DOHH2 (cell line): ENCODE measurements around the gene SH2D2A.

ENCODE experiments used
- H3F3A ChIP-seq: fragments of 200-600 bp; sonication (generic), shearing (Covaris generic); 2 replicates; pipeline ENCODE4 v1.6.0; 2016; ENCODE audit warnings: antibody characterized with exemption, mild to moderate bottlenecking; ENCODE audit not compliant: control insufficient read depth, insufficient read depth
- H3K27ac ChIP-seq: fragments of 200-600 bp; sonication (generic); 2 replicates; pipeline ENCODE4 v1.5.1; 2014; ENCODE audit warnings: low read depth, mild to moderate bottlenecking, low read length, moderate library complexity
- H3K27me3 ChIP-seq: fragments of 200-600 bp; sonication (generic); 2 replicates; pipeline ENCODE4 v1.6.1; 2014; ENCODE audit warnings: mild to moderate bottlenecking, low read length, mixed read lengths; ENCODE audit not compliant: control insufficient read depth
- H3K36me3 ChIP-seq: fragments of 200-600 bp; sonication (generic); 2 replicates; pipeline ENCODE4 v1.6.1; 2014; ENCODE audit warnings: mild to moderate bottlenecking, low read length, moderate library complexity, mixed read lengths; ENCODE audit not compliant: control insufficient read depth
- H3K4me1 ChIP-seq: fragments of 200-600 bp; sonication (generic); 2 replicates; pipeline ENCODE4 v1.6.1; 2014; ENCODE audit warnings: mild to moderate bottlenecking, low read length, mixed read lengths; ENCODE audit not compliant: control insufficient read depth
- H3K4me2 ChIP-seq: fragments of 200-600 bp; sonication (generic); 2 replicates; pipeline ENCODE4 v1.6.0; 2014; ENCODE audit warnings: mild to moderate bottlenecking, low read length, moderate library complexity
- H3K4me3 ChIP-seq: fragments of 200-600 bp; sonication (generic); 2 replicates; pipeline ENCODE4 v1.5.1; 2014; ENCODE audit warnings: mild to moderate bottlenecking, low read length, mixed read lengths
- H3K79me2 ChIP-seq: fragments of 200-600 bp; sonication (generic); 2 replicates; pipeline ENCODE4 v1.6.1; 2014; ENCODE audit warnings: mild to moderate bottlenecking, low read length, mixed read lengths; ENCODE audit not compliant: control insufficient read depth
- H3K9me2 ChIP-seq: fragments of 200-600 bp; sonication (generic); replicated peaks from 2 replicates; pipeline ENCODE4 v1.6.1; 2014; ENCODE audit warnings: mild to moderate bottlenecking, low read length, mixed read lengths; ENCODE audit not compliant: control insufficient read depth
- H3K9me3 ChIP-seq: fragments of 200-600 bp; sonication (generic); 2 replicates; pipeline ENCODE4 v1.6.1; 2014; ENCODE audit warnings: antibody characterized with exemption, low read length, mixed read lengths; ENCODE audit not compliant: control insufficient read depth, insufficient read depth
- H4K20me1 ChIP-seq: fragments of 200-600 bp; sonication (generic); 2 replicates; pipeline ENCODE4 v1.6.0; 2014; ENCODE audit warnings: low read depth, mild to moderate bottlenecking, antibody characterized with exemption, low read length, moderate library complexity; ENCODE audit not compliant: control insufficient read depth, insufficient read depth
- EZH2phosphoT487 ChIP-seq: fragments of 200-600 bp; sonication (generic); IDR thresholded peaks from 2 replicates; pipeline ENCODE4 v1.6.1; 2017; ENCODE audit warnings: borderline replicate concordance, mild to moderate bottlenecking, antibody characterized with exemption, low read length, moderate library complexity, mixed read lengths
- TF ChIP-seq, protein P1 (sequence below): fragments of 200-600 bp; sonication (generic); IDR thresholded peaks from one replicate; pipeline ENCODE4 v1.5.1; 2014; ENCODE audit warnings: antibody characterized with exemption, mild to moderate bottlenecking, low read depth, low read length; ENCODE audit not compliant: poor library complexity, severe bottlenecking

The SH2D2A gene

DNA sequence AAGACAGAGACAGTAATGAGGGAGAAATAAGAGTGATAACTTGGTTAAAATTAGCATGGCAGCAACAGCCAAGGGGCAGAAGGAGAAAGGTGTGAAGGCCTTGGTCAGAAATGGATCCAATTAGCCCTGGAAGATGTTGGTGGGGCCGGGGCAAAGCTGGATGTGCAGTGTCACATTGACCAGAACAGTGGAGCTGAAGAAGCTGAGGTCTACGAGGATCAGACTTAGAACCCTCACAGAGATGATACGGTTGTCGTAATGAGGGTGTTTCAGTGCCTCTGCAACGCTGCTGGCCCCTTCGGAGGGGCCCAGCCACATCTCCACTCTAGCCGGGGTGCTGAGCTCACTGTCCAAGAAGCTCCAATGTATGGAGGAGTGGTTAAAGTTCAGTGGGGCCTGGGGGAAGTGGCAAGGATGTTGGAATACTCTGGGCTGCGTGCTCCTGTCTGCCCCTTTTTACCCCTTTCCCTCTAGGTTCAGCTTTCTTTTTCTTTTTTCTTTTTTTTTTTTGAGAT, 14.2 kb downstream of the SH2D2A start:
- TF ChIP-seq, protein P1, sequence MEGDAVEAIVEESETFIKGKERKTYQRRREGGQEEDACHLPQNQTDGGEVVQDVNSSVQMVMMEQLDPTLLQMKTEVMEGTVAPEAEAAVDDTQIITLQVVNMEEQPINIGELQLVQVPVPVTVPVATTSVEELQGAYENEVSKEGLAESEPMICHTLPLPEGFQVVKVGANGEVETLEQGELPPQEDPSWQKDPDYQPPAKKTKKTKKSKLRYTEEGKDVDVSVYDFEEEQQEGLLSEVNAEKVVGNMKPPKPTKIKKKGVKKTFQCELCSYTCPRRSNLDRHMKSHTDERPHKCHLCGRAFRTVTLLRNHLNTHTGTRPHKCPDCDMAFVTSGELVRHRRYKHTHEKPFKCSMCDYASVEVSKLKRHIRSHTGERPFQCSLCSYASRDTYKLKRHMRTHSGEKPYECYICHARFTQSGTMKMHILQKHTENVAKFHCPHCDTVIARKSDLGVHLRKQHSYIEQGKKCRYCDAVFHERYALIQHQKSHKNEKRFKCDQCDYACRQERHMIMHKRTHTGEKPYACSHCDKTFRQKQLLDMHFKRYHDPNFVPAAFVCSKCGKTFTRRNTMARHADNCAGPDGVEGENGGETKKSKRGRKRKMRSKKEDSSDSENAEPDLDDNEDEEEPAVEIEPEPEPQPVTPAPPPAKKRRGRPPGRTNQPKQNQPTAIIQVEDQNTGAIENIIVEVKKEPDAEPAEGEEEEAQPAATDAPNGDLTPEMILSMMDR = no peak
- no peak for TF ChIP-seq EZH2phosphoT487
- Histone ChIP-seq H3K4me3 (no peak overlapping the region), H3K36me3 (peaks cover 39% of the 10 kb centered on the region), H3K27ac (no peak overlapping the region), H3K9me2 (no peaks in the 10 kb centered on the region), H3K27me3 (no peaks in the 10 kb centered on the region), H4K20me1 (no peaks in the 10 kb centered on the region), H3K9me3 (no peaks in the 10 kb centered on the region), H3F3A (no peaks in the 10 kb centered on the region), H3K4me1 (peaks cover 10% of the 10 kb centered on the region), H3K4me2 (no peak overlapping the region), H3K79me2 (no peaks in the 10 kb centered on the region)

DNA sequence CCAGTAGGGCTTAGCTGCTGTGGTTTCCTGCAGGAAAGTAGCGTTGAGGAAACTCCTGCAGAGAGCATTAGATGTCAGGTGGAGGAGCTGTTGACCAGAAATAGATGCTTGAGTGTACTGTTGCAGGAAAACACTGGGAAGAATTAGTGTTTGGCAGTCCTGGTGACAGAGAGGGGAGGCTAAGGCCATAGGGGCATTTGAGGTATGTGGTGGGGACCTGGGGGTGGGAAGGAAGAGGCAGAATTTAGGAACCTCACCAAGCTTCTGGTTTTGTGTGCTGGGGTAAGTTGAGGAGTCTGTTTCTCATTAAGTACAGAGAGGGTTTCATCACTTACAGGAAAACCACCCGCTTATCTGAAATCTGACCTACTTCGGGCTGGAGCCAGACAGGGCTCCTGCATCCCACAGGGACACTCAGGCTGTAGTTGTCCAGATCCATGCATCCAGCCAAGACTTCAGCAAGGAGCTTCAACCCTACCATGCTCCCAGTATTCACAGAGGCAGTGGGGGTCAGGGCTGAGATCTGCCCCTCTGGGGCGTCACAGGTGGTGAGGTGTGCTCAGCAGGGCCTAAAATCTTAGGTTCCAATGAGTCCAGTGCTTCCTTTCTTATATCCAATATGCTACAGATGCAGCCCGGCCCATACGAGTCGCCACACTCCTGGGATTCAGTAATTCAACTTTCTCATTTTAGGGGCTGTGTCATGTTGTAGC, 15.1 kb downstream of the SH2D2A start:
- Histone ChIP-seq H3K9me3 (no peaks in the 10 kb centered on the region), H3K36me3 (peaks cover 48% of the 10 kb centered on the region), H3K79me2 (no peaks in the 10 kb centered on the region), H4K20me1 (no peaks in the 10 kb centered on the region), H3K4me3 (no peak overlapping the region), H3F3A (no peaks in the 10 kb centered on the region), H3K27me3 (no peaks in the 10 kb centered on the region), H3K4me2 (no peak overlapping the region), H3K27ac (no peak overlapping the region), H3K4me1 (peaks cover 16% of the 10 kb centered on the region), H3K9me2 (no peaks in the 10 kb centered on the region)
- no peak for TF ChIP-seq EZH2phosphoT487

DNA sequence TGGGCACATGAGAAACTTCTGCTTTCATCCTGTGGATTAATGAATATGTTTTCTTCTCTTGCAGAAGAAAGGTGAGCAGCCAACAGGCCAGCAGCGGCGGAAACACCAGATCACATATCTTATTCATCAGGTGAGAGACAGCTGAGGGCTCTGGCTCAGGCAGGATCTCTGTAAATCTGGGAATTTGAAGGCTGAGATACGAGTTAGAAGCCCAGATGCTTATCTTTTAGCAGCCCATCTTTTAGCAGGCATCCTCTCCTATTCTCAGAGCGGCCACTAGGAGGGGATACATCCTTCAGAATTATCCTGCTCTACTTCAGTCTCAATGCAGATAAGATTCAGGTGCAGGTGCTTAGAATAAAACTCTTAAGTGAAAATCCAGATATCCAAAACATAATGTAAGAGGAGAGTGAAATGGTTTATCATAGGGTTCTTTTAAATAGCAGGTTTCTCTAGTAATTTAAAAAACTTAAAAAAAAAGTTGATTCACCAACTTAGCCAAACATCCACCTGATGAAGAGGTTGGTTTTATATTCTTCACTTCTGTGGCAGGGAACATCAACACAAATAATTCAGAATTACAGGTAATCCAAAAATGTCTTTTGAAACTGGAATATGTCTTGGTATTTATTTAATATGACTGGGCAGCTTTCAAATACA, 19.3 kb downstream of the SH2D2A start:
- Histone ChIP-seq H3K4me1 (peaks cover 28% of the 10 kb centered on the region), H3K27ac (no peak overlapping the region), H3K79me2 (no peaks in the 10 kb centered on the region), H3K36me3 (peaks cover 85% of the 10 kb centered on the region), H3K27me3 (no peaks in the 10 kb centered on the region), H3K4me3 (no peak overlapping the region), H3K9me3 (no peaks in the 10 kb centered on the region), H3K9me2 (no peaks in the 10 kb centered on the region), H3K4me2 (no peak overlapping the region), H3F3A (peaks cover 10% of the 10 kb centered on the region), H4K20me1 (no peaks in the 10 kb centered on the region)
- TF ChIP-seq, protein P1 = peak; percentile 87
- no peak for TF ChIP-seq EZH2phosphoT487
